Activated CD8-positive, alpha-beta memory T cell treated with anti-CD3 and anti-CD28 coated beads, Interleukin-2, amount 50 U/mL, for 4 hours (primary cell): Measurements from ENCODE around the gene ARHGEF4.

ENCODE experiments used
- DNase-seq: peaks from one replicate; pipeline ENCODE4 v3.0.0-alpha.2; 2020

ARHGEF4 gene

DNA sequence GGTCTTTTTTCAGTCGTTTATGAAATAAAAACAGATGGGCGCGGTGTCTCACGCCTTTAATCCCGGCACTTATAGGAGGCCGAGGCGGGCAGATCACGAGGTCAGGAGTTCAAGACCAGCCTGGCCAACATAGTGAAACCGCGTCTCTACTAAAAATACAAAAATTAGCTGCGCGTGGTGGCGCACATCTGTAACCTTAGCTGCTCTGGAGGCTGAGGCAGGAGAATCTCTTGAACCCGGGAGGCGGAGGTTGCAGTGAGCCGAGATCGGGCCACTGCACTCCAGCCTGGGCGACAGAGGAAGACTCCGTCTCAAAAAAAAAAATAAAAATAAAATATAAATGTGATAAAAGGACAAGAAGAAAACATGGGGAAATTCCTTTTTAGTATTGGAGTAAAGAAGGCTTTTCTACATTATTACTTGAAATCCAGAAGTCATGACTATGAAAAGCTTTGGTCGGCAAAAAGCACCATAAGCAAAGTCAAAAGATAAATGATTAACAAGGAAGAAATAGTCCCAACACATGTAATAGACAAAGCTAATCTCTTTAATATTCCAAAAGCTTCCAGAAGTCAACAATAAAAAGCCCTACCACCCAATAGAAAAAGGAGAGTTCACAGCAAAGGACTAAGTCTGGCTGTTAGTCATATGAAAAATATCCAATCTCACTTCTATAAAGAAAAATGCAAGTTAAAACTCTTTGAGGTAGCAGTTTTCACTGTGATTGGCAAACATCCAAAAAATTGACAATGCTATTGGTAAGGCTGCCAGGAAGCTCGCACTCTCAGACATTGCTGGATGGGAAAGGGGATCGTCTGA, 258.0 kb downstream of the ARHGEF4 start:
- no peak for DNase-seq
